Stimulated activated naive CD8-positive, alpha-beta T cell treated with anti-CD3 and anti-CD28 coated beads, Interleukin-15, amount 100 ng/mL, for 72 hours (primary cell): ENCODE results near the gene PCSK4.
"Not testable (repeated sequence)": the region's sequence is repeated elsewhere in the genome, so short reads cannot be mapped to it uniquely, and the experiment has no call there.

Source experiments
- ATAC-seq: fragments of 150-1000 bp; cut with Tn5 transposase; 2 replicates; pipeline ENCODE4 v1.10.0; 2021; ENCODE audit warnings: mild to moderate bottlenecking, moderate library complexity
- DNase-seq, 2 donors: peaks; one replicate each; pipeline ENCODE4 v3.0.0; 2021 to 2022
- H3K27ac Mint-ChIP-seq, 2 donors: one replicate each; pipeline ENCODE4 v1.8.0; 2022; ENCODE audit warnings: mild to moderate bottlenecking in 2 of 2, mixed read lengths in 2 of 2, moderate library complexity in 2 of 2
- H3K27me3 Mint-ChIP-seq: one replicate; pipeline ENCODE4 v1.8.0; 2022; ENCODE audit warnings: mixed read lengths
- H3K4me1 Mint-ChIP-seq: one replicate; pipeline ENCODE4 v1.8.0; 2022; ENCODE audit warnings: mild to moderate bottlenecking, mixed read lengths
- H3K4me3 Mint-ChIP-seq, 2 donors: one replicate each; pipeline ENCODE4 v1.8.0; 2022; ENCODE audit warnings: mild to moderate bottlenecking in 2 of 2, mixed read lengths in 2 of 2, moderate library complexity in 1 of 2
- H3K9me3 Mint-ChIP-seq, 2 donors: one replicate each; pipeline ENCODE4 v1.8.0; 2022; ENCODE audit warnings: mixed read lengths in 2 of 2

Gene PCSK4

GRCh38 chr19:1450735-1451731 is 39.1 kb downstream of the PCSK4 start:
- H3K27ac Mint-ChIP-seq: no peak overlapping the region
- H3K4me1 Mint-ChIP-seq: peaks cover 32% of the 10 kb centered on the region
- DNase-seq (no peak), ATAC-seq (no peak)
- no peak overlapping the region for H3K4me3 Mint-ChIP-seq
- H3K27me3 Mint-ChIP-seq: peaks cover 95% of the 10 kb centered on the region
- H3K9me3 Mint-ChIP-seq: no peaks in the 10 kb centered on the region

- ATAC-seq (peak; percentile 57), DNase-seq (peak in 1 of 2 donors; percentile 59)
- Mint-ChIP-seq H3K9me3 (no peaks in the 10 kb centered on the region), H3K4me3 (peak within 1 kb of the TSS; percentile 29 to 78), H3K27me3 (peaks cover 90% of the 10 kb centered on the region), H3K4me1 (peaks cover 29% of the 10 kb centered on the region), H3K27ac (peak within 1 kb of the TSS in 1 of 2 donors; percentile 16)
These were observed 40.4 kb downstream of the PCSK4 start, which contains the start of gene APC2 for GRCh38 chr19:1449467-1450442. TSS of gene APC2 (plus strand) at chr19:1450121. CDS start at chr19:1453002, 2,881 bp downstream.

GRCh38 chr19:1447944-1448343 is 42.2 kb downstream of the PCSK4 start:
- ATAC-seq (no peak), DNase-seq (no peak)
- H3K4me1 Mint-ChIP-seq: peaks cover 37% of the 10 kb centered on the region
- no peaks in the 10 kb centered on the region for H3K9me3 Mint-ChIP-seq
- no peak overlapping the region for H3K4me3 Mint-ChIP-seq
- peaks cover 72% of the 10 kb centered on the region for H3K27me3 Mint-ChIP-seq
- H3K27ac Mint-ChIP-seq: no peak overlapping the region

- no peaks in the 10 kb centered on the region for H3K9me3 Mint-ChIP-seq
- H3K27ac Mint-ChIP-seq: peak overlapping the region in 1 of 2 donors; percentile 96
- ATAC-seq (no peak), DNase-seq (no peak)
- peaks cover 41% of the 10 kb centered on the region for H3K4me1 Mint-ChIP-seq
- H3K27me3 Mint-ChIP-seq: peaks cover 68% of the 10 kb centered on the region
- H3K4me3 Mint-ChIP-seq: no peak overlapping the region
These were observed 42.6 kb downstream of the PCSK4 start for GRCh38 chr19:1447504-1447903.

GRCh38 chr19:1446713-1447481 is 43.3 kb downstream of the PCSK4 start:
- no peak for ATAC-seq
- Mint-ChIP-seq H3K27ac (peak overlapping the region in 1 of 2 donors; percentile 96), H3K4me1 (peaks cover 47% of the 10 kb centered on the region), H3K9me3 (no peaks in the 10 kb centered on the region), H3K4me3 (peak overlapping the region in 1 of 2 donors; percentile 24), H3K27me3 (peaks cover 62% of the 10 kb centered on the region)
- no peak for DNase-seq

GRCh38 chr19:1445932-1446712 is 44.0 kb downstream of the PCSK4 start:
- Mint-ChIP-seq H3K9me3 (no peaks in the 10 kb centered on the region), H3K4me1 (peaks cover 54% of the 10 kb centered on the region), H3K27me3 (peaks cover 54% of the 10 kb centered on the region), H3K27ac (no peak overlapping the region), H3K4me3 (no peak overlapping the region)
- ATAC-seq (no peak), DNase-seq (no peak)

- DNase-seq: peak; percentile 82 to 86
- peaks cover 46% of the 10 kb centered on the region for H3K27me3 Mint-ChIP-seq
- ATAC-seq: peak; percentile 86
- peak overlapping the region; percentile 82 to 92 for H3K4me3 Mint-ChIP-seq
- peaks cover 56% of the 10 kb centered on the region for H3K4me1 Mint-ChIP-seq
- H3K9me3 Mint-ChIP-seq: no peaks in the 10 kb centered on the region
- peak overlapping the region; percentile 33 to 99 for H3K27ac Mint-ChIP-seq
These were observed 44.8 kb downstream of the PCSK4 start for GRCh38 chr19:1445185-1445931.

GRCh38 chr19:1441677-1442438 is 48.3 kb downstream of the PCSK4 start:
- H3K27me3 Mint-ChIP-seq: peaks cover 13% of the 10 kb centered on the region
- peaks cover 67% of the 10 kb centered on the region for H3K4me1 Mint-ChIP-seq
- peak overlapping the region; percentile 80 to 100 for H3K27ac Mint-ChIP-seq
- DNase-seq (no peak), ATAC-seq (no peak)
- peak overlapping the region in 1 of 2 donors; percentile 41 for H3K4me3 Mint-ChIP-seq
- H3K9me3 Mint-ChIP-seq: no peaks in the 10 kb centered on the region

- Mint-ChIP-seq H3K27me3 (peaks cover 8% of the 10 kb centered on the region), H3K9me3 (no peaks in the 10 kb centered on the region), H3K27ac (peak overlapping the region in 1 of 2 donors; percentile 100), H3K4me1 (peaks cover 67% of the 10 kb centered on the region), H3K4me3 (peak overlapping the region; percentile 99 to 100)
- DNase-seq: no peak
- no peak for ATAC-seq
These were observed 49.1 kb downstream of the PCSK4 start for GRCh38 chr19:1441022-1441426.

GRCh38 chr19:1440418-1440801 is 49.7 kb downstream of the PCSK4 start:
- Mint-ChIP-seq H3K9me3 (no peaks in the 10 kb centered on the region), H3K27me3 (peaks cover 3% of the 10 kb centered on the region), H3K27ac (peak overlapping the region; percentile 25 to 100), H3K4me1 (peaks cover 63% of the 10 kb centered on the region), H3K4me3 (peak overlapping the region; percentile 99 to 100)
- ATAC-seq (no peak), DNase-seq (no peak)

GRCh38 chr19:1439525-1440417 is 50.4 kb downstream of the PCSK4 start:
- Mint-ChIP-seq H3K27ac (peak overlapping the region; percentile 89 to 100), H3K4me1 (peaks cover 57% of the 10 kb centered on the region), H3K4me3 (peak overlapping the region; percentile 99 to 100)
- ATAC-seq, H3K9me3 Mint-ChIP-seq, H3K27me3 Mint-ChIP-seq, DNase-seq: not testable (repeated sequence)

- H3K4me3 Mint-ChIP-seq: peak overlapping the region; percentile 99 to 100
- peaks cover 49% of the 10 kb centered on the region for H3K4me1 Mint-ChIP-seq
- H3K27me3 Mint-ChIP-seq: no peaks in the 10 kb centered on the region
- H3K27ac Mint-ChIP-seq: peak overlapping the region; percentile 89 to 100
- ATAC-seq (no peak), DNase-seq (no peak)
- H3K9me3 Mint-ChIP-seq: no peaks in the 10 kb centered on the region
These were observed 51.2 kb downstream of the PCSK4 start for GRCh38 chr19:1438933-1439354.
